CD4-positive, alpha-beta T cell (primary cell): ENCODE data around the gene TENM4. TPM values are rescaled to one million over a fixed set of nuclear protein-coding genes. Genes with fewer than 3 reads are reported as not detected.

Source experiments
- ATAC-seq: fragments of 200-7000 bp; cut with Tn5 transposase; one replicate; pipeline ENCODE4 v1.10.0; 2022; ENCODE audit warnings: mild to moderate bottlenecking; ENCODE audit not compliant: poor library complexity
- CTCF ChIA-PET: fragments of 350-600 bp; sonication (Branson Sonifier 250); formaldehyde crosslinking; loops from one replicate; lab custom pipeline; 2021; ENCODE audit warnings: antibody characterized with exemption, inconsistent platforms; lab: Charles Lee
- POLR2A ChIA-PET: fragments of 350-600 bp; sonication (Branson Sonifier 250); formaldehyde crosslinking; loops from one replicate; lab custom pipeline; 2021; ENCODE audit warnings: antibody characterized with exemption, inconsistent platforms; lab: Charles Lee
- DNase-seq, 14 experiments: peaks; one replicate each; pipeline ENCODE4 v3.0.0-alpha.2; 2013 to 2020; ENCODE audit warnings: mixed read lengths in 2 of 14
- H3K27ac ChIP-seq, 2 donors: one replicate each; pipeline versions ENCODE4 v1.5.1 to v1.7.0; 2013; ENCODE audit warnings: low read length in 2 of 2, low read depth in 1 of 2, mild to moderate bottlenecking in 1 of 2
- H3K27me3 ChIP-seq, 2 experiments: 1 replicate in 1 of 2; 2 replicates in 1 of 2; pipeline versions ENCODE4 v1.6.1 to v1.7.0; 2013; ENCODE audit warnings: low read length in 2 of 2, control low read depth in 1 of 2, mild to moderate bottlenecking in 1 of 2, moderate library complexity in 1 of 2; ENCODE audit not compliant: insufficient read depth in 2 of 2, control insufficient read depth in 1 of 2
- H3K36me3 ChIP-seq: one replicate; pipeline ENCODE4 v1.6.1; 2013; ENCODE audit warnings: low read length, control low read depth; ENCODE audit not compliant: insufficient read depth
- H3K4me1 ChIP-seq: one replicate; pipeline ENCODE4 v1.6.1; 2013; ENCODE audit warnings: low read length, control low read depth; ENCODE audit not compliant: insufficient read depth
- H3K4me3 ChIP-seq: one replicate; pipeline ENCODE4 v1.5.1; 2013; ENCODE audit warnings: mild to moderate bottlenecking, low read length, moderate library complexity
- H3K9me3 ChIP-seq, 2 experiments: 1 replicate in 1 of 2; 2 replicates in 1 of 2; pipeline versions ENCODE4 v1.6.1 to v1.7.0; 2013; ENCODE audit warnings: low read length in 2 of 2, mild to moderate bottlenecking in 2 of 2, control low read depth in 1 of 2, moderate library complexity in 1 of 2; ENCODE audit not compliant: control insufficient read depth in 1 of 2, insufficient read depth in 1 of 2
- H3K27ac Mint-ChIP-seq: one replicate; pipeline ENCODE4 v1.8.0; 2020; ENCODE audit warnings: mixed read lengths
- H3K27me3 Mint-ChIP-seq: one replicate; pipeline ENCODE4 v1.8.0; 2021; ENCODE audit warnings: mixed read lengths
- H3K36me3 Mint-ChIP-seq: one replicate; pipeline ENCODE4 v1.8.0; 2021; ENCODE audit warnings: low read depth, mixed read lengths
- H3K4me1 Mint-ChIP-seq: one replicate; pipeline ENCODE4 v1.8.0; 2021; ENCODE audit warnings: low read depth, mixed read lengths
- H3K4me3 Mint-ChIP-seq: one replicate; pipeline ENCODE4 v1.8.0; 2020; ENCODE audit warnings: mild to moderate bottlenecking, mixed read lengths
- H3K9me3 Mint-ChIP-seq: one replicate; pipeline ENCODE4 v1.8.0; 2020; ENCODE audit warnings: mixed read lengths
- CTCF ChIP-seq: fragments of 200-600 bp; IDR thresholded peaks from one replicate; pipeline ENCODE4 v1.8.0; 2022; ENCODE audit warnings: antibody characterized with exemption, mild to moderate bottlenecking
- intact Hi-C, 2 experiments: fragments of 100-400 bp; cut with DNase I in 1 of 2; cut with micrococcal nuclease in 1 of 2; formaldehyde crosslinking; loops; one replicate each; pipeline versions ENCODE4 v1.15.1 to v1.9.0; 2023 to 2025; cut with DNase I, micrococcal nuclease
- total RNA-seq, 174 experiments: library from RNA in 2 of 174; stranded (reverse) in 2 of 174; gene quantifications; one replicate each; pipeline ENCODE4 v1.2.3 and lab custom pipeline; 2021 to 2026

The TENM4 gene
- total RNA-seq, 2 experiments from 2014 or later = 0.22 to 0.31 TPM

GRCh38 chr11:79088967-79089366 is 351.9 kb downstream of the TENM4 start:
- ATAC-seq = no peak
- no peaks in the 10 kb centered on the region for H3K27me3 Mint-ChIP-seq
- H3K36me3 ChIP-seq = no peaks in the 10 kb centered on the region
- ChIA-PET CTCF (no interaction called here), POLR2A (no interaction called here)
- DNase-seq = no peak
- H3K27ac Mint-ChIP-seq = no peak overlapping the region
- H3K4me1 Mint-ChIP-seq = no peaks in the 10 kb centered on the region
- H3K27ac ChIP-seq = no peak overlapping the region
- H3K9me3 ChIP-seq = no peaks in the 10 kb centered on the region
- no peaks in the 10 kb centered on the region for H3K4me1 ChIP-seq
- no peak for TF ChIP-seq CTCF
- H3K27me3 ChIP-seq = no peaks in the 10 kb centered on the region
- H3K4me3 Mint-ChIP-seq = no peak overlapping the region
- H3K9me3 Mint-ChIP-seq = no peaks in the 10 kb centered on the region
- no peak overlapping the region for H3K4me3 ChIP-seq
- intact Hi-C loops = no loop called here
- no peaks in the 10 kb centered on the region for H3K36me3 Mint-ChIP-seq

- CTCF ChIA-PET = no interaction called here
- Mint-ChIP-seq H3K9me3 (no peaks in the 10 kb centered on the region), H3K4me3 (no peak overlapping the region)
Measured at GRCh38 chr11:79087961-79088318, 352.9 kb downstream of the TENM4 start.

GRCh38 chr11:79087238-79087960 is 353.4 kb downstream of the TENM4 start:
- Histone ChIP-seq H3K27me3 (no peaks in the 10 kb centered on the region), H3K9me3 (no peaks in the 10 kb centered on the region), H3K36me3 (no peaks in the 10 kb centered on the region), H3K27ac (no peak overlapping the region), H3K4me1 (no peaks in the 10 kb centered on the region), H3K4me3 (no peak overlapping the region)
- no peak for DNase-seq
- ChIA-PET CTCF (no interaction called here), POLR2A (no interaction called here)
- H3K36me3 Mint-ChIP-seq = no peaks in the 10 kb centered on the region
- H3K4me1 Mint-ChIP-seq = no peaks in the 10 kb centered on the region
- intact Hi-C loops = no loop called here
- no peak overlapping the region for H3K4me3 Mint-ChIP-seq
- no peak for TF ChIP-seq CTCF
- ATAC-seq = no peak
- no peak overlapping the region for H3K27ac Mint-ChIP-seq
- no peaks in the 10 kb centered on the region for H3K9me3 Mint-ChIP-seq
- H3K27me3 Mint-ChIP-seq = no peaks in the 10 kb centered on the region

More at GRCh38 chr11:79087961-79088318, 352.9 kb downstream of the TENM4 start:
- ATAC-seq (no peak), DNase-seq (no peak)
- Mint-ChIP-seq H3K36me3 (no peaks in the 10 kb centered on the region), H3K27ac (no peak overlapping the region), H3K27me3 (no peaks in the 10 kb centered on the region), H3K4me1 (no peaks in the 10 kb centered on the region)
- Histone ChIP-seq H3K27ac (no peak overlapping the region), H3K4me3 (no peak overlapping the region), H3K9me3 (no peaks in the 10 kb centered on the region), H3K4me1 (no peaks in the 10 kb centered on the region), H3K36me3 (no peaks in the 10 kb centered on the region), H3K27me3 (no peaks in the 10 kb centered on the region)
- POLR2A ChIA-PET = no interaction called here
- intact Hi-C loops = no loop called here
- TF ChIP-seq CTCF = no peak
